ENCODE data around the gene OSBPL9.
"Not testable (repeated sequence)": the region's sequence is repeated elsewhere in the genome, so short reads cannot be mapped to it uniquely, and the experiment has no call there.

Gene OSBPL9

GRCh38 chr1:51607681-51608095, 9.2 kb upstream of the OSBPL9 start:
- no peak for DNase-seq

DNA sequence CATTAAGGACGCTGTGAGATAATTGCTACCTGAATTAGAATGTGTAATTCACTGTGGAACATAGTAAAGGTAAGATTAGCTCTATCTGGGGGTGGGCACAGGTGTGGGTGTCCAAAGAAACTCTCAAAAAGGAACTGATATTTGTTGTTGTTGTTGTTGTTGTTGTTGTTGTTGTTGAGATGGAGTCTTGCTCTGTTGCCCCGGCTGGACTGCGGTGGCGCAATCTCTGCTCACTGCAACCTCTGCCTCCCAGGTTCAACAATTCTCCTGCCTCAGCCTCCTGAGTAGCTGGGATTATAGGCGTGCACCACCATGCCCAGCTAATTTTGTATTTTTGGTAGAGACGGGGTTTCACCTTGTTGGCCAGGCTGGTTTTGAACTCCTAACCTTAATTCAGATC, 6.8 kb upstream of the OSBPL9 start:
- DNase-seq, result not testable (repeated sequence)

DNA sequence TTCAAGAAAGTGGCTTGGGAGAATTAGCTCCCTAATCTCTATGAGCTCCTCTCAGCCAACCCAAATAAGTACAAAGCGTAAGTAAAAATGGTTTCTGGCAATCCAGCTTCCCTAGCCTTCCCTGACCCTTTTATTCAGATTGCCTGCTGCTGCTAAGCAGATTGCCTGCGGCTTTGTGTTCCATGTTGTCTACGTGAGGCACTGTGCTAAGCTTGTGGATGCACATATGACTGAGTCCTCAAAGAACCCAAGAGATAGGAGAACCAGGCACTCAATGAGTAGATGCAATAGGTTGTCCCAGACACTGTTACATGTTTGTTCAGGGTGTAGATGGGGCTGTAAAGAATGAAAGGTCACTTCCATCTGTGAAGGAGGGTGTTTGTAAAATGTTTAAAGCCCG, 6.3 kb upstream of the OSBPL9 start:
- DNase-seq, result no peak

DNA sequence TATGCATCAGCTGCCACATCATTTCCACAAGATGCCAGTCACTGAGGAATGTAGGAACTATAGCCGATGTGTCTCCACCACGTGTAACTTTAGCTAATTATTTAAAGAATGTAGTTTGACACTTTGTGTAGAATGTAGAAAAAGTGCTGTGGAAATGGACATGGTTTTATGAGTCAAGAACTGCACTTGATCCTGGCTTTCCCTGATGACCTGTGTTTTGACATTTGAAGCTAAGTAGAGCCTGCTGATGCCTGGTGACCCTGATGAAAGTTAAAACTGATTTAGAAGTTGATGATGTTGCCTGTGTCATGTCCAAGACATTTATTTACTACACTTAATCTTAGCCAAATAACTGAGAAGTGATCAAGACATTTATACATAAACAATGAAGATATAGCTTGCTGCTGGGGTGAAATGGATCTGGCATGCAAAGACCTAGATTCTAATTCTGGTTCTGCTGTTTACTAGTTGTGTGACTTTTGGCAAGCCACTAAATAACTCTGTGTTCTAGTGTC, 4.4 kb upstream of the OSBPL9 start:
- DNase-seq, result no peak

DNA sequence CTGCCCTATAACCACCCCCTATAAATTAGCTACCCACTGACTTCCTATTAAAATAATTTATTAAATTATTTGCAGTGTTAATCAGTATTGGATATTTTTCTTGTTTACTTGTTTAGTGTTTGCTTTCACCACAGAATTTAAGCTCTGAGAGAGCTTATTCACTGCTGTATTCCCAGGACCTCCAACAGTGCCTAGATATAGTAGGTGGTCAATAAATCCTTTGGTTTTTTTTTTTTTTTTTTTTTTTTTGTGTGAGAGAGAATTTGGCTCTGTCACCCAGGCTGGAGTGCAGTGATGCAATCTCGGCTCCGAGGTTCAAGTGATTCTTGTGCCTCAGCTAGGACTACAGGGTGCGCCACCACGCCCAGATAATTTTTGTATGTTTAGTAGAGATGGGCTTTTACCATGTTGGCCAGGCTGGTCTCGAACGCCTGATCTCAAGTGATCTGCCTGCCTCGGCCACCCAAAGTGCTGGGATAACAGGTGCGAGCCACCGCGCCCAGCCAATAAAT, 1.1 kb upstream of the OSBPL9 start:
- DNase-seq, result no peak

- DNase-seq, result no peak
Observed at GRCh38 chr1:51616490-51616889, 402 bp upstream of the OSBPL9 start.

GRCh38 chr1:51618715-51619114, 1.8 kb downstream of the OSBPL9 start:
- DNase-seq, result no peak

GRCh38 chr1:51620470-51620869, 3.6 kb downstream of the OSBPL9 start:
- no peak for DNase-seq

DNA sequence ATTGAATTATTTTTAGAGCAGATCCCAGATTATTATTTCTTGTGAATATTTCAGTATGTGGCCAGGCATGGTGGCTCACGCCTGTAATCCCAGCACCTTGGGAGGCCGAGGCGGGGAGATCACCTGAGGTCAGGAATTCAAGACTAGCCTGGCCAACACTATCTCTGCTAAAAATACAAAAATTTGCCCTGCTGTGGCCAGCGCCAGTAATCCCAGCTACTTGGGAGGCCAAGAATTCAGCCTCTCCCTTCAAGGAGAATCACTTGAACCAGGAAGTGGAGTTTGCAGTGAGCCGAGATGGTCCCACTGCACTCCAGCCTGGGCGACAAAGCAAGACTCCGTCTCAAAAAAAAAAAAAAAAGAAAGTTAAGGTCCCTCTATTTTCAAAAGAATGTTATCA, 4.3 kb downstream of the OSBPL9 start:
- DNase-seq, result no peak

DNA sequence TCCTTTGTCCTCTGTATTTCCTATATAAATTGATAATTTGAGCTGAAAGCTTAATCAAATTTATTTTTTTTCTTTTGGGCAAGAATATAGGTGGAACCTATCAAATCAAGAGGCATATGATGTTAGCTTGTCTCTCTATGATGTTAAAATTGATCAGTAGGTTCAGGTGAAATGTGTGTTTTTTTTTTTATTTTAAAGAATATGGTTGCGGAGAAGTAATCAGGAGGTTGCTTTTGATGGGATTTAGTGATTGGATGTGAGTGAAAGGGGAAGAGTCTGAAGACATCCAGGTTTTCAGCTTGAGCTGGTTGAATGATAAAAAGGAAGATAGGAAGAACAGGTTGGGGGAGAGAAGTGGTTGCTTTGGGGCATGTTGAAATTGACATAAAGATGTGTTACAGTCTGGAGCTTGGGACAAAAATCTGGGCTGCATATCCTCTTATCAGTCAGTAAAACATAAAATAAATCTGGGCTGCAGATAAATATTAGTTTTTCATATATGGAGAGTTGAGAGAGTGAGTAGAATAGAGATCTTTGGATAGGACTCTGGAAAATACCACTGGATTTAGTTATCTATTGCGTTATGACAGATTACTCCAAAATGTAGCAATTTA, 5.1 kb downstream of the OSBPL9 start:
- DNase-seq, result no peak

GRCh38 chr1:51622455-51622913, 5.6 kb downstream of the OSBPL9 start:
- no peak for DNase-seq

- DNase-seq, result no peak
Observed at GRCh38 chr1:51623025-51623424, 6.1 kb downstream of the OSBPL9 start.

- DNase-seq, result no peak
Observed at GRCh38 chr1:51623450-51623849, 6.6 kb downstream of the OSBPL9 start.

GRCh38 chr1:51624855-51625254, 8.0 kb downstream of the OSBPL9 start:
- no peak for DNase-seq

DNA sequence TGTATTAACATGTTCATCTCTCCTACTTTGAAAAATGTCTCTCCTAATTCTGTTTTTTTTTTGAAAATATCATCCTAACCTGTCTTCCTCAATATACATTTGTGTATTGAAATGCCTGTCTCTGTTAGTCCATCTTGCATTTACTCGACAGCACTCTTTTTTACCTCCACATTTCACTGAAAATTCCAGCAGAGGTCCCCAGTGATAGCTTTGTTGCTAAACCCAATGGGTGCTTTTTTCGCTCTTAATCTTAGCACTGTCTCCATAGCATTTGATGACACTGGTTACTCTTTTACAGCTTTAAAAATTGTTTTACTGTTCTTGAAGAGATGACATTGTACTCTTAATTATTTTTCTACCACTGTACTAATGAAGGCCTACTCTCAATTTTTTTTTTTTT, 10.8 kb downstream of the OSBPL9 start:
- DNase-seq, result peak; percentile 21

- DNase-seq, result no peak
Observed at GRCh38 chr1:51628715-51629590, 12.1 kb downstream of the OSBPL9 start.

- no peak for DNase-seq
Observed at GRCh38 chr1:51629918-51630317, 13.0 kb downstream of the OSBPL9 start.

- DNase-seq, result no peak
Observed at GRCh38 chr1:51630393-51630792, 13.5 kb downstream of the OSBPL9 start.

- no peak for DNase-seq
Observed at GRCh38 chr1:51630922-51631321, 14.0 kb downstream of the OSBPL9 start.

DNA sequence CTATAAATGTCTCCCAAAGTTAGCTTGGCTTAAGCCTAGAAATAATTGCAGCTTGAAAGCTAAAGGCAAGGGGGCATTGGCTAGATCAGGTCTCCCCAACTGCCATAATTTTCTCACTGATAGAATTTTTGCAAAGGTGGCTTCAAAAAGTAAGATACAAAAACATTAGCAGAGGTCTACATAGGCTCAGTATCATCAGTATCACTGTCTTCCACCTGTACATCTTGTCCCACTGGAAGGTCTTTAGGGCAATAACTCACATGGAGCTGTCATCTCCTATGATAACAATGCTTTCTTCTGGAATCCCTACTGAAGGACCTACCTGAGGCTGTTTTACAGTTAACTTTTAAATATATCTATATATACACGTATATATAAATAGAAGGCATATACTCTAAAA, 14.9 kb downstream of the OSBPL9 start:
- no peak for DNase-seq

- DNase-seq, result no peak
Observed at GRCh38 chr1:51634618-51635017, 17.7 kb downstream of the OSBPL9 start.

- no peak for DNase-seq
Observed at GRCh38 chr1:51635615-51636014, 18.7 kb downstream of the OSBPL9 start.

DNA sequence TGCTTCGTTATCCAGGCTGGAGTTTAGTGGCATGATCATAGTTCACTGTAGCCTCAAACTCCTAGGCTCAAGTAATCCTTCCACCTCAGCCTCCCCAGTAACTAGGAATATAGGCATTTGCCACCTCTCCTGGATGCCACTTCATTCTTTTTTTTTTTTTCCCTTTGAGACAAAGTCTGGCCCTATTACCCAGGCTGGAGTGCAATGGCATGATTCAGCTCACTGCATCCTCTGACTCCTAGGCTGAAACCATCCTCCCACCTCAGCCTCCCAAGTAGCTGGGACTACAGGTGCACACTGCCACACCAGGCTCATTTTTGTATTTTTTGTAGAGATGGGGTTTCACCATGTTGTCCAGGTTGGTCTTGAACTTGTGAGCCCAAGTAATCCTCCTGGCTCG, 19.3 kb downstream of the OSBPL9 start:
- no peak for DNase-seq

Measured in CD4-positive, alpha-beta T cell treated with Interleukin-12 subunit alpha and Interleukin-12 subunit beta, for 1 hour (primary cell).